ENCODE measurements around the gene CACNA1C.
A peak's percentile ranks its signal among the peaks of the same experiment; 100 is the strongest.
"Not testable (repeated sequence)": the region's sequence is repeated elsewhere in the genome, so short reads cannot be mapped to it uniquely, and the experiment has no call there.

CACNA1C gene

GRCh38 chr12:2239381-2239871 is 186.6 kb downstream of the CACNA1C start:
- no peak for DNase-seq (ENCODE audit: low read depth)

GRCh38 chr12:2240390-2240789 is 187.6 kb downstream of the CACNA1C start:
- H3K4me3 ChIP-seq (ENCODE audit: low read depth, low read length) = no peak overlapping the region
- no peak for DNase-seq (ENCODE audit: low read depth)

More at GRCh38 chr12:2239381-2239871, 186.6 kb downstream of the CACNA1C start:
- H3K4me3 ChIP-seq (ENCODE audit: low read depth, low read length) = no peak overlapping the region

- H3K4me3 ChIP-seq (ENCODE audit: low read depth, low read length) = no peak overlapping the region
- DNase-seq (ENCODE audit: low read depth) = no peak
These were observed 188.2 kb downstream of the CACNA1C start for GRCh38 chr12:2240984-2241383.

- no peak for DNase-seq (ENCODE audit: low read depth)
- no peak overlapping the region for H3K4me3 ChIP-seq (ENCODE audit: low read depth, low read length)
These were observed 189.4 kb downstream of the CACNA1C start for GRCh38 chr12:2242216-2242615.

- H3K4me3 ChIP-seq (ENCODE audit: low read depth, low read length) = no peak overlapping the region
- no peak for DNase-seq (ENCODE audit: low read depth)
These were observed 190.0 kb downstream of the CACNA1C start for GRCh38 chr12:2242816-2243215.

- H3K4me3 ChIP-seq (ENCODE audit: low read depth, low read length) = no peak overlapping the region
- no peak for DNase-seq (ENCODE audit: low read depth)
These were observed 190.5 kb downstream of the CACNA1C start for GRCh38 chr12:2243275-2243674.

- peak; percentile 96 for DNase-seq (ENCODE audit: low read depth)
- no peak overlapping the region for H3K4me3 ChIP-seq (ENCODE audit: low read depth, low read length)
These were observed 191.4 kb downstream of the CACNA1C start for GRCh38 chr12:2244013-2244861.

- DNase-seq (ENCODE audit: low read depth) = no peak
- no peak overlapping the region for H3K4me3 ChIP-seq (ENCODE audit: low read depth, low read length)
These were observed 193.6 kb downstream of the CACNA1C start for GRCh38 chr12:2246358-2246757.

GRCh38 chr12:2247120-2247519 is 194.3 kb downstream of the CACNA1C start:
- no peak overlapping the region for H3K4me3 ChIP-seq (ENCODE audit: low read depth, low read length)

GRCh38 chr12:2247596-2247995 is 194.8 kb downstream of the CACNA1C start:
- no peak overlapping the region for H3K4me3 ChIP-seq (ENCODE audit: low read depth, low read length)
- no peak for DNase-seq (ENCODE audit: low read depth)

More at GRCh38 chr12:2247120-2247519, 194.3 kb downstream of the CACNA1C start:
- no peak for DNase-seq (ENCODE audit: low read depth)

GRCh38 chr12:2248087-2248900 is 195.5 kb downstream of the CACNA1C start:
- no peak overlapping the region for H3K4me3 ChIP-seq (ENCODE audit: low read depth, low read length)
- DNase-seq (ENCODE audit: low read depth) = peak; percentile 29

- H3K4me3 ChIP-seq (ENCODE audit: low read depth, low read length) = no peak overlapping the region
- no peak for DNase-seq (ENCODE audit: low read depth)
These were observed 196.2 kb downstream of the CACNA1C start for GRCh38 chr12:2248901-2249381.

GRCh38 chr12:2250797-2251196 is 198.0 kb downstream of the CACNA1C start:
- no peak overlapping the region for H3K4me3 ChIP-seq (ENCODE audit: low read depth, low read length)
- DNase-seq (ENCODE audit: low read depth) = peak; percentile 41

- H3K4me3 ChIP-seq (ENCODE audit: low read depth, low read length) = no peak overlapping the region
- DNase-seq (ENCODE audit: low read depth) = no peak
These were observed 198.9 kb downstream of the CACNA1C start for GRCh38 chr12:2251526-2252209.

GRCh38 chr12:2255311-2255710 is 202.5 kb downstream of the CACNA1C start:
- DNase-seq (ENCODE audit: low read depth) = no peak
- no peak overlapping the region for H3K4me3 ChIP-seq (ENCODE audit: low read depth, low read length)

GRCh38 chr12:2255731-2256130 is 202.9 kb downstream of the CACNA1C start:
- H3K4me3 ChIP-seq (ENCODE audit: low read depth, low read length); DNase-seq (ENCODE audit: low read depth): not testable (repeated sequence)

GRCh38 chr12:2256453-2256852 is 203.7 kb downstream of the CACNA1C start:
- no peak overlapping the region for H3K4me3 ChIP-seq (ENCODE audit: low read depth, low read length)
- DNase-seq (ENCODE audit: low read depth) = peak; percentile 66

GRCh38 chr12:2256915-2257314 is 204.1 kb downstream of the CACNA1C start:
- no peak overlapping the region for H3K4me3 ChIP-seq (ENCODE audit: low read depth, low read length)
- DNase-seq (ENCODE audit: low read depth) = no peak

- no peak for DNase-seq (ENCODE audit: low read depth)
- H3K4me3 ChIP-seq (ENCODE audit: low read depth, low read length) = no peak overlapping the region
These were observed 205.2 kb downstream of the CACNA1C start for GRCh38 chr12:2258025-2258424.

- DNase-seq (ENCODE audit: low read depth) = no peak
These were observed 206.6 kb downstream of the CACNA1C start for GRCh38 chr12:2259369-2259768.

More at GRCh38 chr12:2259369-2259768, 206.6 kb downstream of the CACNA1C start:
- no peak overlapping the region for H3K4me3 ChIP-seq (ENCODE audit: low read depth, low read length)

Data from skeletal muscle cell (primary cell).